ENCODE measurements around the gene DNER.

DNER gene

GRCh38 chr2:229422063-229422462 is 292.3 kb downstream of the DNER start:
- Histone ChIP-seq H3K9ac (no peak overlapping the region), H3K36me3 (ENCODE audit: insufficient read depth) (no peaks in the 10 kb centered on the region), H3K4me3 (IDR thresholded peaks at IDR 0.05; ENCODE audit: insufficient read depth, low read depth, low read length) (no peak overlapping the region), H2AFZ (ENCODE audit: low read depth) (no peak overlapping the region), H3K27ac (no peak overlapping the region), H4K20me1 (ENCODE audit: insufficient read depth) (no peaks in the 10 kb centered on the region), H3K4me1 (ENCODE audit: low read depth, poor library complexity, severe bottlenecking) (no peaks in the 10 kb centered on the region), H3K79me2 (ENCODE audit: insufficient read depth, low read depth) (no peaks in the 10 kb centered on the region), H3K27me3 (ENCODE audit: insufficient read depth, low read depth) (no peaks in the 10 kb centered on the region), H3K4me2 (no peak overlapping the region)
- no peak for TF ChIP-seq CTCF (conservative IDR thresholded peaks at IDR 0.05; ENCODE audit: low read depth, low read length)

- H3K4me3 ChIP-seq (IDR thresholded peaks at IDR 0.05; ENCODE audit: insufficient read depth, low read depth, low read length) = no peak overlapping the region
- TF ChIP-seq CTCF (conservative IDR thresholded peaks at IDR 0.05; ENCODE audit: low read depth, low read length) = no peak
- no peaks in the 10 kb centered on the region for H4K20me1 ChIP-seq (ENCODE audit: insufficient read depth)
- no peaks in the 10 kb centered on the region for H3K27me3 ChIP-seq (ENCODE audit: insufficient read depth, low read depth)
- no peaks in the 10 kb centered on the region for H3K4me1 ChIP-seq (ENCODE audit: low read depth, poor library complexity, severe bottlenecking)
- H3K36me3 ChIP-seq (ENCODE audit: insufficient read depth) = no peaks in the 10 kb centered on the region
- H3K9ac ChIP-seq = no peak overlapping the region
- no peak overlapping the region for H2AFZ ChIP-seq (ENCODE audit: low read depth)
- no peak overlapping the region for H3K27ac ChIP-seq
- H3K4me2 ChIP-seq = no peak overlapping the region
- no peaks in the 10 kb centered on the region for H3K79me2 ChIP-seq (ENCODE audit: insufficient read depth, low read depth)
Measured at GRCh38 chr2:229419158-229419557, 295.2 kb downstream of the DNER start.

GRCh38 chr2:229417916-229418315 is 296.4 kb downstream of the DNER start:
- no peaks in the 10 kb centered on the region for H3K27me3 ChIP-seq (ENCODE audit: insufficient read depth, low read depth)
- H3K9ac ChIP-seq = no peak overlapping the region
- H3K4me3 ChIP-seq (IDR thresholded peaks at IDR 0.05; ENCODE audit: insufficient read depth, low read depth, low read length) = no peak overlapping the region
- H3K36me3 ChIP-seq (ENCODE audit: insufficient read depth) = no peaks in the 10 kb centered on the region
- no peak overlapping the region for H3K4me2 ChIP-seq
- no peaks in the 10 kb centered on the region for H3K79me2 ChIP-seq (ENCODE audit: insufficient read depth, low read depth)
- no peak overlapping the region for H2AFZ ChIP-seq (ENCODE audit: low read depth)
- no peak for TF ChIP-seq CTCF (conservative IDR thresholded peaks at IDR 0.05; ENCODE audit: low read depth, low read length)
- H3K4me1 ChIP-seq (ENCODE audit: low read depth, poor library complexity, severe bottlenecking) = no peaks in the 10 kb centered on the region
- H3K27ac ChIP-seq = no peak overlapping the region
- H4K20me1 ChIP-seq (ENCODE audit: insufficient read depth) = no peaks in the 10 kb centered on the region

- Histone ChIP-seq H2AFZ (ENCODE audit: low read depth) (no peak overlapping the region), H4K20me1 (ENCODE audit: insufficient read depth) (no peaks in the 10 kb centered on the region), H3K79me2 (ENCODE audit: insufficient read depth, low read depth) (no peaks in the 10 kb centered on the region), H3K9ac (no peak overlapping the region), H3K27ac (no peak overlapping the region), H3K4me2 (no peak overlapping the region), H3K27me3 (ENCODE audit: insufficient read depth, low read depth) (no peaks in the 10 kb centered on the region), H3K4me3 (IDR thresholded peaks at IDR 0.05; ENCODE audit: insufficient read depth, low read depth, low read length) (no peak overlapping the region), H3K36me3 (ENCODE audit: insufficient read depth) (no peaks in the 10 kb centered on the region), H3K4me1 (ENCODE audit: low read depth, poor library complexity, severe bottlenecking) (no peaks in the 10 kb centered on the region)
- TF ChIP-seq CTCF (conservative IDR thresholded peaks at IDR 0.05; ENCODE audit: low read depth, low read length) = no peak
Measured at GRCh38 chr2:229417176-229417575, 297.2 kb downstream of the DNER start.
